ENCODE data around the gene TTC14.
"Not testable (repeated sequence)": the region's sequence is repeated elsewhere in the genome, so short reads cannot be mapped to it uniquely, and the experiment has no call there.

TTC14 gene, protein sequence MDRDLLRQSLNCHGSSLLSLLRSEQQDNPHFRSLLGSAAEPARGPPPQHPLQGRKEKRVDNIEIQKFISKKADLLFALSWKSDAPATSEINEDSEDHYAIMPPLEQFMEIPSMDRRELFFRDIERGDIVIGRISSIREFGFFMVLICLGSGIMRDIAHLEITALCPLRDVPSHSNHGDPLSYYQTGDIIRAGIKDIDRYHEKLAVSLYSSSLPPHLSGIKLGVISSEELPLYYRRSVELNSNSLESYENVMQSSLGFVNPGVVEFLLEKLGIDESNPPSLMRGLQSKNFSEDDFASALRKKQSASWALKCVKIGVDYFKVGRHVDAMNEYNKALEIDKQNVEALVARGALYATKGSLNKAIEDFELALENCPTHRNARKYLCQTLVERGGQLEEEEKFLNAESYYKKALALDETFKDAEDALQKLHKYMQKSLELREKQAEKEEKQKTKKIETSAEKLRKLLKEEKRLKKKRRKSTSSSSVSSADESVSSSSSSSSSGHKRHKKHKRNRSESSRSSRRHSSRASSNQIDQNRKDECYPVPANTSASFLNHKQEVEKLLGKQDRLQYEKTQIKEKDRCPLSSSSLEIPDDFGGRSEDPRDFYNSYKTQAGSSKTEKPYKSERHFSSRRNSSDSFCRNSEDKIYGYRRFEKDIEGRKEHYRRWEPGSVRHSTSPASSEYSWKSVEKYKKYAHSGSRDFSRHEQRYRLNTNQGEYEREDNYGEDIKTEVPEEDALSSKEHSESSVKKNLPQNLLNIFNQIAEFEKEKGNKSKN

DNA sequence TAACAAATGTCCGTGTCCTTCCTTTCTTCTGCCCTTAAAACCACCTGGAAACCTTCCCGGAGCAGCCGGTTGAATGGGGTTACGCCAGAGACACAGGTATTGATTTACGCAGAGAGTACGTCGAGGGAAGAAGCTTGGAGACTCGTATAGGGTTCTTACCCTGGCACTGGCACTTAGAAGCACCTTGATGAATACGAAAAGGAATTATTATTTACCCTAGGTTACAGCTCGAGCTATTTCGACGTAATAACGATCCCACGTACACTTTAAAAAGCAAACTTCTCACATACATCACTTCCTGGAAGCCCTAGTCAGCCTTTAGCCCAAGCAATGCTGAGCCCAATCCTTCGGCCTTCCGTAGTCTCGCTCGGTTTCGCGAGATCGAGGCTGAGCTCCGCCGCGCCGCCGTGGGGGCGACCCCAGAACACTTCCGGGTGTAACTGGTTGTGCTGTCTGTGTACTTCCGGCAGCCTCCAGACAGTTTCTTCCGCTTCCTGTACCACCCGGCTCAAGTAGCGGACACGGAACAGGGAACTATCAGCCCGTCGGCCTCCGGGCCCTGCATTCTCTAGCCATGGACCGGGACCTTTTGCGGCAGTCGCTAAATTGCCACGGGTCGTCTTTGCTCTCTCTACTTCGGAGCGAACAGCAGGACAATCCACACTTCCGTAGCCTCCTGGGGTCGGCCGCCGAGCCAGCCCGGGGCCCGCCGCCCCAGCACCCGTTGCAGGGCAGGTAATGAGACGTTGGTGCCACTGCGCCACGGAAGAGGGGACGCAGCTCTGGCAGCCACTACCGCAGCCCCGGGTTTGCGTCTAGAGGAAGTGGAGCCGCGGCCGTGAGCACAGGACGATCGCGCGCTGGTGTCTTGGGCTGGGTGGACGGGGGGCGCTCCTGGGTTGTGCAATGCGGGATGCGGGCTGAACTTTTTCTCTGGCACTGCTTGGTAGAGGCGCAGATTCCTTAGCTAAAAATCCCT lies at the start of gene TTC14:
TSS of gene TTC14 (plus strand) at position 476 of the 979 bp plus-strand sequence. CDS start at position 575, 99 bp downstream.
- in situ Hi-C loops (cut with MboI; ENCODE audit: low sequenced_read_pairs) = no loop called here

DNA sequence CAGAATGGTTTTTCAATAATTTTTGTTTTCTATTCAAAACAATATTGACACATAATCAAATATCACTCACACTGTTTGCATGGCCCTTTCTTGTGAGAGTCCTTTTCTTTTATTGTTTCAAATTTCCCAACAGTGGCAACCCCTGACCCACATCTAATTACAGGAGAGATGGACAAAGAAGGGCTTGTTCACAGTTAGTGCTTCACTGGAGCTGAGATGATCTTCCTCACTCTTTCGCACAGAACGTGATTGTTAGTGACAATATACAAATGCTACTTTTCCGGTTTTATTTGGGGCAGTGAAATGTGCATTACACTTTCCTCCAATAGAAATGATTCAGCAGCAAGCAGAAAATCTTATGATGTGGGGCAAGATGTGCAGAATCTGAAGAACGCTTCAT lies 38.6 kb upstream of the TTC14 start:
- in situ Hi-C loops (cut with MboI; ENCODE audit: low sequenced_read_pairs) = no loop called here

DNA sequence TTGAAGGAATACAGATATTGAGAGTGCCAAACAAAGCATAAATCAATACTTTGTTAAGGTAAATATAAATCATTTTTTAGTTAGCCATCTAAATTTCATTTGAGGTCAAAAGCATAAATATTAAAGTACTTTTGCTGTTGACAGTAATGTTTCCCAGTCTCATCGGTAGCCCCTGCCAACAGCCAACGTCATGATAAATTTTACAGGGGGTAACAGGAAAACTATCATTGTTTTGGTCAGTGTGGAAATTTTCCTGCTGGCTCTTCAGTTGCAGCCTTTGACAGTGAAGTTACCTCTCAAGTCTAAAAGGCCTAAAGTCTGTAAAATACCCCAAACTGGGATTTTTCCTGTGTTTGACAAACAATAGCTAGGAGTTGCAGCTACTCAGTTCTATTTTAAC lies 37.3 kb upstream of the TTC14 start:
- in situ Hi-C loops (cut with MboI; ENCODE audit: low sequenced_read_pairs) = no loop called here

DNA sequence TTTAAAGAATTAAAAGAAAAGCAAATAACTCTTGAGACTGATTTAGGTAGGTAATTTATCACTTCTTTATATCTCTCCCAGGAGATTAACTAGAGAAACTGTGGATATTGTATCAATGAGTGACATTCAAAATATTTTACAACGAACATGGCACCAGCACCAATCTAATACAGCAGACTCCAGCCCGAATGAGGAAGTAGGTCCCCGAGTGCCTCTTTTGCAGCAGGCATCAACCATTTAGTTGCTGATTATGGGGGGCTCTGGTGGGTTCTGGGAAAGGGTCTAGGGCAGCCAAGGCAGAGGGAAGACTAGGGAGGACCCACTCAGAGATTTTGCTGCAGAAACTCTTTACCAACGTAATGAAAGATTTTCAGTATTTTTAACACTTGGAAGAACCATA lies 31.7 kb upstream of the TTC14 start:
- in situ Hi-C loops (cut with MboI; ENCODE audit: low sequenced_read_pairs) = no loop called here

DNA sequence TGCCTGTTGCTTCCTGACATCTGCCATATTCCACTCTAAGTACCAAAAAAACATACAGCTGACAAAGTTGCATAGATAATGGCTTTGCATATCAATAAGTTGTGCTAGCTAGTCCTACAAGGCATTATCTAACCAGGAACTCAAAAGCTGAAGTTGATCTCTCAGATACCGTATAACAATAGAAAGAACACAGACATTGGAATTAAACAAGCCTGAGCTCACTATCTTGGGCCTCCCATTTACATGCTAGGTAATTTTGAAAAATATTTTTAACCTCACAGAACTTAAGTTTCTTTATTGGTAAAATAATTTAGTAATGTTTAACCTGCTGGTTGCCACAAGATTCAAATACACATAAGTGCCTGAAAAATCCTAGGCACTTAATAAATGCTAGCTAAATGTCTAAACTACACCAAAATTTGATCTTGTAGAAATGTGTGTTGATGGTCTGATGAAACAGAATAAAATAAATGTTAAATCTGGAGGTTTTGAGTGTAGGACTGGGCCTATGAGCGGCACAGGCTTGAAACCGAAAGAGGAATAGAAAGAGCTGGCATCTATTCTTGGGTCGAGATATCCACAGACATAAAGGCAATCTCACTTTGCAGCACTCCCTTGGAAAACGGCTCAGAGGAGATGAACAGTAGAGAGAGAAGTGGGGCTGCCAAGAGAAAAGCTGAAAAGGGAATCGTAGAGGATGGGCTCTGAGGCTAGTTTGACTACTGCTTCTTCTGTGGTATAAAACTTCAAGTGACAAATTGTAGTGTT lies 29.9 kb upstream of the TTC14 start:
- in situ Hi-C loops (cut with MboI; ENCODE audit: low sequenced_read_pairs) = no loop called here

DNA sequence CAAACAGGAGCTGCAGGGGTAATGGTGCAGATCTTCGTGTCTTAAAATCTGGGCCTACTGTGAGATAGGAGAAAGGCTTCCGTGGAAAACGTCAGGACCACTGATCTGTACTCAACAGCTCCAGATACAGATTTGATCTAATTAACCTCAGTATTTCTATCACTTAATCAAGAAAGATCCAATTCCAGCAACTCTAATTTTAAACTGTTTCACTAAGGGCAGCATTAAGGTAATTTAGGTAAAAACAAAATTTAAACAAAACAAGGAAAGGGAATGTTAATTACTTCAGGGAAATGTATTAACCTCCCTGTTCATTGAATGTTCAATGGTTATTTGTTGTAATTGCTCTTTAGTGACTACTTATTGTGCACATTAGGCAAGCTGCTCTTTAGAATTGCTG lies 26.4 kb upstream of the TTC14 start:
- in situ Hi-C loops (cut with MboI; ENCODE audit: low sequenced_read_pairs) = no loop called here

DNA sequence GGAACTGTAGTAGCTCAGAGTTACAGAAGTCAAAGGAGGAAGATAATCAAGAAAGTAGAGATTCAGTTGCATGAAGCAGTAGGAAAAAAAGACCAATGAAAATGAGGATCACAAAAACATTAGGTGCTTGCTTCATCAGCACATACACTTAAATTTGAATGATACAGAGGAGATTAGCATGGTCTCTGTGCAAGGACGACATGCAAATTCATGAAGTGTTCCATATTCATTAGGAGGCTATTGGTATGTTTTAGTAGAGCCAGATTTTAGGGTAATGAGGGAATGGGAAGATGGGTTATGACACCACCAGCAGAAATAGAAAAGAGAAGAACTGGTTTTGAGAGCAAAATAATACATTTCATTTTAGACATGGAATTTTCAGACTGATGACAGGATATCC lies 21.0 kb upstream of the TTC14 start:
- in situ Hi-C loops (cut with MboI; ENCODE audit: low sequenced_read_pairs) = no loop called here

DNA sequence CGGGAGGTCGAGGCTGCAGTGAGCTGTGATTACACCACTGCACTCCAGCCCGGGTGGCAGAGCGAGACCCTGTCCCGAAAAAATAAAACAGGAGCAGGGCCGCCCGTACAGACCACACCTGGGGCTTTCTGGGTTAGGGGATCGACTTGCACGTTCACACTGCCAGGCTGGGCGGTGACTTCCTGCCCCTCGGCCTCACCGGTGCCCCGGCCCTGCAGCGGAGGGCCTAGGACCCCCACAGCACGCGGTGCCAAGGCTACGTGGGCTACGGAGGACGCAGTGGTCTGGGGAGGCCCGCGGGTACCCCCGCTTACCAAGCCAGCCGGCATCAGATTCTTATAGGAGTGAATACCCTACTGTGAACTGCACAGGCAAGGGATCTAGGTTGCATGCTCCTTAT lies 11.6 kb upstream of the TTC14 start:
- in situ Hi-C loops (cut with MboI; ENCODE audit: low sequenced_read_pairs) = no loop called here

DNA sequence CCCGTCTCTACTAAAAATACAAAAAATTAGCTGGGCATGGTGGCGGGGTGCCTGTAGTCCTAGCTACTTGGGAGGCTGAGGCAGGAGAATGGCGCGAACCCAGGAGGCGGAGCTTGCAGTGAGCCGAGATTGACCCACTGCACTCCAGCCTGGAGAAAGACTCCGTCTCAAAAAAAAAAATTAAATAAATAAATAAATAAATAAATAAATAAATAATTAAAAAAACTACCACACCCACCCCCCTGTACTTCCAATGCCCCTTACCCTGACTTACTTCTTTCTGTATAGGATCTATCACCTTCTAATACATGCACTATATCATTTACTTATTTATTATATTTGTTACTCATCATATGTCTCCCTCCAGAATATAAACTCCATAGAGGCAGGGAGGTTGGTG lies 8.3 kb upstream of the TTC14 start:
- in situ Hi-C loops (cut with MboI; ENCODE audit: low sequenced_read_pairs) = not testable (repeated sequence)

DNA sequence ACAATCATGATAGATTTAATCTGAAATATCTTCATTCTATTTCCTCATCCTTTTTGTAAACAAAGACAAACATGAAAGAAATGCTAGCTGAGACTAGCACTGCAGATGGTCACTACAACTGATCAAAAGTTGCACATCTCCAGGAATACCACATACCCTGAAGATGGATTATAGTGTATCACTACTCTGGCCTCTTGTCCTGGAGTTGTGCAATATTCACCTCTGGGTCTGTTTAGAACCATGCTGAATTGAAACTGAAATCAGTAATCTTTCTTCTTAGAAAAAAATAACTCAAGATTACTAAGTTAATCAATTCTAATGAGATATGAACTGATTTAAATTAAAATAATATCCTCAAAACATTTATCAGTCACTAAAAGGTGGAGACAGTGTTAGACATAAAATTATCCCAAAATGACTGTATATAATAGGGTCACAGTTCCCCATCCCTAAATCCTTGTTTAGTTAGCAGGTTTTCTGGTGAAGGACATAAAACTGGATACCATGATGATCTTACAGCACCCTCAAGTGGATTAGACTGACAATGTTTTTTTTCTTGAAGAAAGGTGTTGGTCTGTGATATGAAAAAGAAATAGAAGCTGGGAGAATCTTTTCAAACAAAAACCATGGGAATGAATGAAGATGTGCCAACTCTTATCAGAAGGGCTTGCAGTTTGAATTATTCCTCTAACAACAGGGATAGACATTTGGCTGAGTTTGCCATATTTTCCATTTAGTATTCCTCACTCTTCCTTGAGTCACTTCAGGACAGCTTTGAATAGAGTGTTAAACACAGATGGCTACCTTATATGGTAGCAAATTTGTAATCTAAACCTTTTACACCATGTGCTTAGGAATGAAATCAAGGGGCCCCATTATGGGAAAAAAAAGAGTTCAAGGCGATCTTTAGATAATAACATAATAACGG lies 7.1 kb upstream of the TTC14 start:
- in situ Hi-C loops (cut with MboI; ENCODE audit: low sequenced_read_pairs) = no loop called here

DNA sequence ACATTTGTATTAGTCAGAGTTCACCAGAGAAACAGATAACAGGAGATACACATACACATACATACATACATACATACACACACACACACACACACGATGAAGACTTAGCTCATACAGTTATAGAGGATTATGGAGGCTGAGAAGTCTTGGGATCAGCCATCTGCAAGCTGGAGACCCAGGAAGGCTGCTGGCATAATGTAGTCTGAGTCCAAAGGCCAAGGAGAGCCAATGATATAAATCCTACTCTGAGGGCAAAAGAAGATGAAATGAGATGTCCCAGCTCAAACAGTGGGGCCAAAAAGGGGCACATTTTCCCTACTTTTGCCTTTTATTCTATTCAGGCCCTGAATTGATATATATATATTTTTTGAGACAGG lies 6.4 kb upstream of the TTC14 start:
- in situ Hi-C loops (cut with MboI; ENCODE audit: low sequenced_read_pairs) = no loop called here

DNA sequence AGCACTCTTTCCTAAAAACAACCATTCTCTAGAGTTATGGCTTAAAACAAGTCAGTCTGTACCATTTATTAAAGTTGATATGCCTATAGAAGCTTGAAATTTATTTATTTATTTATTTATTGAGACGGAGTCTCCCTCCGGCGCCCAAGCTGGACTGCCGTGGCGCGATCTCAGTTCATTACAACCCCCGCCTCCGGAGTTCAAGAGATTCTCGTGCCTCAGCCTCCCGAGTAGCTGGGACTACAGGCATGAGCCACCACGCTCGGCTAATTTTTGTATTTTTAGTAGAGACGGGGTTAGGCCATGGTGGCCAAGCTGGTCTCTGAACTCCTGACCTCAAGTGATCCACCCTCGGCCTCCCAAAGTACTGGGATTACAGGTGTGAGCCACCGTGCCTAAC lies 1.5 kb upstream of the TTC14 start:
- in situ Hi-C loops (cut with MboI; ENCODE audit: low sequenced_read_pairs) = no loop called here

DNA sequence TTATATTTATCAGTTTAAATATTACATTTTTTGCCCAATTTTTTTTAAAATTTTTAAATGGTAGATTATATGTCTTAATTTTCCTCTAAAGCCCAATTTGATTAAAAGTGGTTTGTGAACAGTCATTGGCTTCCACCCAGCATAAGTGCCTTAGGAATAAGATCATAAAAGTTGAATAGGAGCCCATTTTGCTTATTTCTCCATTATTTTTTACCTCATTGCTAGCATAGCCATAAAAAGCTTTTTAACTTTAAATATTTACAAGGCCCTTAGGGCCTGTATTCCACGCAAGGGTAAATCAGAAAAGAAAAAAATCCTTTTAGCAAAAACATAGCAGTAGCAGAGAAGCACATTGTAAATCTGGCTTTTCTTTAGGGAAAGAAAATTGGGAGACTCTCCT lies 9.0 kb downstream of the TTC14 start:
- in situ Hi-C loops (cut with MboI; ENCODE audit: low sequenced_read_pairs) = no loop called here

DNA sequence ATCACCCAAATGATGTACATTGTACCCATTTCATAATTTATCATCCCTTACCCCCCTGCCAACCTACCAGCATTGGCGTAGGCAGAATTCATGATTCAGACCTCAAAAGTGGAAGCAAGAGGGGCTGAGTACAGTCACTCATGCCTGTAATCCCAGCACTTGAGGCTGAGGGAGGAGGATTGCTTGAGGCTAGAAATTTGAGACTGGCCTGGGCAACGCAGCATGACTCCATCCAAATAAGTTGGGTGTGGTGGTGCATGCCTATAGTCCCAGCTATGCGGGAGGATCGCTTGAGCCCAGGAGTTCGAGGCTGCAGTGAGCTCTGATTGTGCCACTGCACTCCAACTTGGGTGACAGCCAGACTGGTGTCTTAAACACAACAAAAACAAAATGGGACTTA lies 10.4 kb downstream of the TTC14 start:
- in situ Hi-C loops (cut with MboI; ENCODE audit: low sequenced_read_pairs) = no loop called here

DNA sequence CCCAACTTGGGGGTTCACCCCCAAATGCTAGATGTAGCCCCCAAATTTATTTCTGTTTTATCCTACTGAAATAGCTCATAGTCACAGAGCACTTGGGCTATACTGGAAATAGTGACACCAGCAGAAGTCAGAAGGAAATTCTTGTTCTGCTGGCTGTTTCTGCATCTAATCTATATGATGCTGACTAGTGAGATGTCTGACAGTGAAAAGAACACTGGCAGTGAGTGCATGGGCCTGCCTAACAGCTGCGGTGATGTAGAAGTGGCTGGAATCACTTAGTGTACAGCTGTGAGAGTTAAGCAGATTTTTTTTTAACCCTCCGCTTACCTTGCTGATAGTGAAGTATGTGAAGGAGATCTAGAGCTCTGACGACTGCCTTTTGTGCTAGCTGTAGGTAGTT lies 14.0 kb downstream of the TTC14 start:
- in situ Hi-C loops (cut with MboI; ENCODE audit: low sequenced_read_pairs) = no loop called here

DNA sequence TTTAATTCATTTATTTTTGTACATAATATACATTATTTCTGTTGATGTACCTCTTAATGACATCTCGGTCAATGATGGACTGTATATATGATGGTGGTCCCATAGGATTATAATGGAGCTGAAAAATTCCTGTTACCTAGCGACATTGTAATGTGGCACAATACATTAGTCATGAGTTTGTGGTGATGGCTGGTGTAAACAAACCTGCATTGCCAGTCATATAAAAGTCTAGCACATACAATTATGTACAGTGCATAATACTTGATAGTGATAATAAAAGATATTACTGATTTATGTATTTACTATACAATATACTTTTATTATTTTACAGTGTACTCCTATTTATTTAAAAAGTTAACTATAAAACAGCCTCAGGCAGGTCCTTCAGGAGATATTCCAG lies 15.1 kb downstream of the TTC14 start:
- in situ Hi-C loops (cut with MboI; ENCODE audit: low sequenced_read_pairs) = no loop called here

DNA sequence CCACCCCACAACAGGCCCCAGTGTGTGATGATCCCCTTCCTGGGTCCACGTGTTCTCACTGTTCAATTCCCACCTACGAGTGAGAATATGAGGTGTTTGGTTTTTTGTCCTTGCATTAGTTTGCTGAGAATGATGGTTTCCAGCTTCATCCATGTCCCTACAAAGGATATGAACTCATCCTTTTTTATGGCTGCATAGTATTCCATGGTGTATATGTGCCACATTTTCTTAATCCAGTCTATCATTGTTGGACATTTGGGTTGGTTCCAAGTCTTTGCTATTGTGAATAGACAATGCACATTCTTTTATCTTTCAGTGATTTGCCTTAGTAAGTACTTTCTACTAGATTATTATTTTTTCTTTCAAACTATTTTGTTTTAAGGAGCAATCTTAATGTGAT lies 16.6 kb downstream of the TTC14 start:
- in situ Hi-C loops (cut with MboI; ENCODE audit: low sequenced_read_pairs) = not testable (repeated sequence)

DNA sequence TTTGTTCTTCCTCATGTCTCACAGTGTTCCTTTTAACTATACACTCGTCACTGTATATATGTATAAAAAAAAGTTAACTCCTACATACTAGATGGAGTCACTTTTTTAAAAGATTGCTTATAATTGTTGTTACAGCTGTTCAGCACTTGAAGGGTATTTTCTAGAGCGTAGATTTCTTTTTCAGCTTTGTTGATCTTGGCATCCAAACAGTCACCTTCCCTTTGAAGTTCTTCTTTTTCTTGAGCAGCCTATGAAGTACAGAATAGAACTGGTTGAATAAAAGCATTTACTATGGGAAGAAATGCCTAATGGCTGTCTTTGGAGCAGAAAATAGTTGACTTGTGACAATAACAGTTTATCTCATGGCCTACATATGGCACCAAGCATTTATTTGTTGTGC lies 17.8 kb downstream of the TTC14 start:
- in situ Hi-C loops (cut with MboI; ENCODE audit: low sequenced_read_pairs) = no loop called here

DNA sequence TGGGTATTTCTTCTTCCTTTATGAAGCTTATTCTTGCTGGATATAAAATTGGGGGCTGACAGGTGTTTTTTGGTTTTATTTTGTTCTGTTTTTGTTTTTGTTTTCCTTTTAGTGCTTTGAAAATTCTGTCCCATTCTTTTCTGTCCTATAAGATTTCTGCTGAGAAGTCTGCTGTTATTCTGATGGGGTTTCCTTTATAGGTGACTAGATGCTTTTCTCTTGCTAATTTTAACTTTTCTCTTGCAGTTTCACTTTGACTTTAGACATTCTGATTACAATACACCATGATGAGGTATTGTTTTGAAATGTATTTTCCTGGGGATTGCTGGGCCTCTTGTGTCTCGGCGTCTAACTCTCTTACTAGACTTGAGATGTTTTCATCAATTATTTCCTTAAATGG lies 22.8 kb downstream of the TTC14 start:
- in situ Hi-C loops (cut with MboI; ENCODE audit: low sequenced_read_pairs) = no loop called here

Data from HL-60/S4 treated with retinoic acid at 250 ng/mL for 4 days and 3 days (cell line).